GM19099 (cell line): ENCODE results near the gene GRIA1.

Experiments used
- POLR2A ChIP-seq: IDR thresholded peaks from 3 replicates; pipeline ENCODE4 v1.6.1; 2011; ENCODE audit warnings: low read depth; ENCODE audit not compliant: insufficient read length; ENCODE audit errors: extremely low read depth

Gene GRIA1

GRCh38 chr5:153774686-153775085 lies 284.2 kb downstream of the GRIA1 start:
- TF ChIP-seq POLR2A, result no peak

DNA sequence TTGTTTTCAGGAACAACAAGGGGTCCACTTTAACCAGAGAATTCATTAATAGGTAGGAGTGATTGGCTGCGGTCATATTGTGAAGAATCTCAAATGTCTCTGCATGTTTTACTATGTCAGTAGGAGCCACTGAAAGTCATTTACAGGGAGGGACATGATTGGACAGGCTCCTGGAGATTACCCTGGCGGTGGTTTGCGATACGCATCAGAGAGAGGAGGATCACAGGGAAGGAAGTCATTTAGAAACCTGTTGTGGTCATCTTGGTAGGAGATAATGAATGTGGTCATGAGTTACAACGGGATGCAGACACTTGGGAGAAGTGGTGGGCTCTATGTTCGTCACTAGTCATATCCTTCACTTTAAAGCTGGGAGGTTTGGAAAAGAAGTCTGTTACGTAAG lies 285.5 kb downstream of the GRIA1 start:
- no peak for TF ChIP-seq POLR2A

- TF ChIP-seq POLR2A, result no peak
These were observed 287.5 kb downstream of the GRIA1 start for GRCh38 chr5:153777681-153778581.

DNA sequence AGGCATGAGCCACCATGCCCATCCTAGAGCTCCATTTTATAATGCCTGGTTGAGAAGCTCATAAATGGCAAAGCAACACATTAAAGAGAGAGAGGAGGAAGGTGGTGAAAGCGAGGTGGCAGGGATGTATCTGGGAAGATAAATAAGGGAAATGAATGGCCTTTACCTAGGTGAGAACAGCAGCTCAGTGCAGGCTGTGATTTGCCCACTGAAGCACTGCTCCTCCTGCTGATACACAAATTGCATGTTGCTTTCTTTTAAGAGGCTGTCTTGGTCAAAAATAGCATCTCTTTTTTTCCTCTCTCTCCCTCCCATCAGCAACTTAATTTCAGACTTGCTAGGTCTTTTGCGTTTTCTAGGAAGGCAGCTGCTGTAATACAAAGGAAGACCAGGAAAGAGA lies 289.4 kb downstream of the GRIA1 start:
- TF ChIP-seq POLR2A, result no peak

GRCh38 chr5:153780876-153781705 lies 290.6 kb downstream of the GRIA1 start:
- TF ChIP-seq POLR2A, result no peak

DNA sequence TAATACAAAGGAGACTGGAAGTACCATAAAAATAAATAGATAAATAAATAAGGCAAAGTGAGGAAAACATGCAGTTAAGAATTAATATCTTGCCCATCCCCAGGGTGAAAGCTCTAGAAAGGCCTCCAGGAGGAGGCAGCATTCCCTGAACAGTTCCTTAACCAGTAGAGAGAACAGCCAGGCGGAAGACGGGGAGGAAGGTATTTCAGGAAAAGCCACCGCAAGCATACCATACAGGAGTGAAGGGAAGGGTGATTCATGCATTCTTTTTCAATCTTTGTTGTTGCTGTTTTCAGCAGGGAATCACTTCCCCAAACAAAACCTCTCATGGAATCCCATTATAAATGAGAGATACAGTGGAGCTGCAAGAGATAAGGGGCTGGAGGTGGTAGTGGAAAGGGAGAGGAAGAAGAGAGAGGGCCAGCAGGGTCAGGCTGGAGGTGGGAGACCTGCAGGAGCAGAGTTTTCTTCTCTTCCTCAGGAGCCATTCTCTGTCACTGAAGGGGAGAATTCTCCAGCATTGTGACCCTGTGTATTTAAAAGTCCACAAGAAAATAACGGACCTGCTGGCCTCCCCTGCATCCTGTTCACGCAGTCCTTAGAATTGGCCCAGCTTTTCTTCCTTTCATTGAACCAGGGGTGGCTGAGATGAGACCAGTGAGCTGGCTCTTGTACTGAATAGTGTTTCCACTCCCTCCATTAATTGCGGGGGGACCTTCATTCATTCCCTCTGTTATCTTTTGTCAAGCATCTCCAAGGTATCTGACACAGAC lies 292.3 kb downstream of the GRIA1 start:
- TF ChIP-seq POLR2A, result no peak

DNA sequence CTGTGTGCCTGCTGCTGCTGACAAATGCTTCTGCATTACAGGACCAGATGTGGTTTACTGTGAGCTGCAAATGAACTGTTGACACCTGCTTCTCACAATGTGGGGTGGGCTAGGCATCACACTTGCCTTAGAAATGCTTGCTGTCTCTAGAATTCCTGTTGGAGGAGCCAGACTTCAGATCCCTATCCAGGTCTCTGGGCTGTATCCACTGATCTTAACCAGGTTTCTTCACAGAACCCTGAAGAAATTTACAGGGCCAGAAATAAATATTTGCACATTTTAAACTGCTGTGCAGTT lies 292.8 kb downstream of the GRIA1 start:
- TF ChIP-seq POLR2A, result no peak

- TF ChIP-seq POLR2A, result no peak
These were observed 293.8 kb downstream of the GRIA1 start for GRCh38 chr5:153784277-153784676.

DNA sequence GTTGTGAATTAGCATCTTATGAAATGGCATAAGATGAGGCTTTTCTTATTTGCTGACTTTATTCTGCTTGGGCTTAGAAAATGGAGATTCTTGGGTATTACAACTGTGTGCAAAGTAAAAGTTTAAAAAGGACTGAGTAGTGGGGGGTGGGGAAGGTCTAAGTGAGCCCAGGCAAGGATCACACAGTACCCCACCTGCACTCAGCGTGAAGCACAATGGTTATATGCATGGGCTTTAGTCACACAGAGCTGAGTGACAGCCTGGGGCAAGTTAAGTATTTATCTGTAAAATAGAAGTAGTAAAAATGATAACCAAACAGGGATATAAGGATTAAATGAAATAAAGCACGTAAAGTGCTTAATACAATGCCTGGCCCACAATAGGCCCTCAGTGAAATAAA lies 300.9 kb downstream of the GRIA1 start:
- TF ChIP-seq POLR2A, result no peak

DNA sequence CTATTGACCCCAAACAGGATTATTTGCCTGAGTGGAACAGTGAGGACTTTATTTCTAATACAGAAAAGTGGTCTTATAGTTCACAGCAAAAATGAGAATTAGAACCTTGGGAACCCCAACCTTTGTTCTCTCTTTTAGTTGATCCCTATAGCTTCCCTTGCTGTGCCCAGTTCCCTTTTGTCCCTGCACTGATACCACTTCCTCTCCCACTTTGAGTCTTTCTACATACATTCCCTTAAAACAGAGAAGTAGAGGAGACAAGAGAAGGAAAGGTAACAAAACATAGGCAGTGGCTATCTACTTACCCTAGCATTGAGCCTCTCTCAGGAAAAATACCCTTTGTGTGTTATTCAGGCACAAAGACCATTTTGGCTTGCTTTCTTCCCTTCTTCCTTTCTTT lies 301.8 kb downstream of the GRIA1 start:
- no peak for TF ChIP-seq POLR2A

- no peak for TF ChIP-seq POLR2A
These were observed 303.2 kb downstream of the GRIA1 start for GRCh38 chr5:153793699-153794098.

DNA sequence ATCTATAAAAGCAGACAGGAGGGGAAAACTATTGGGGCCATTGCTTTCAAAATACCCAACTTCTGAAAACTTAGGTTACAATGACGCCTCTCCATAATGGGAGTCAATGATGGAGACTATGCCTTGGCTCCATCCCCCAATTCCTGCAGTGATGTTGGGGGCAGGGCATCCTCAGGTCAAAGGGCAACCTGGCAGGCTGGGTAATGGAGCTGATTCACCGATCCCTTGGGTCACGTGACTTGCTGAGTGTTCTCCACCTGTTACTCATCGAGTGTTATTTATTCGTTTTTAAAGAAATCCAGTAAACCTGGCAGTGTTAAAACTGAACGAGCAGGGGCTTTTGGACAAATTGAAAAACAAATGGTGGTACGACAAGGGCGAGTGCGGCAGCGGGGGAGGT lies 303.9 kb downstream of the GRIA1 start:
- no peak for TF ChIP-seq POLR2A

DNA sequence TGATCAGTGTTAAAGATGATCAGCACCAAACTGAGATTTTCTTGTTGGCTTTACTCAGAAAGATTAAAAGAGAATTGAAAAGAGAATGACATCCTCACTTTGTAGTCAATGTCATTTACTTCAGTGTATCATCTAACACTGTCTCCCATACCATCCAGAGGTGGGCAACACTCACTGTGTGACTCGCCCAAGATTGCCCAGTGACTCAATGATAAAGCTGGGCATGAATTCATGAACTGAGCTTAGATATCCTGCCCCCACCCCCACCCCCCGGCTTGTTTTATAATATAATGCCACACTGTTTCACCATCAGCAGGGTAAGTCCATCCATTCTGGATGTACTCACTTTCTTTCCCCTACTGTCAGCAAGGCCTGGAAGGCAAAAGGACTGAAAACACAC lies 306.1 kb downstream of the GRIA1 start:
- TF ChIP-seq POLR2A, result no peak

DNA sequence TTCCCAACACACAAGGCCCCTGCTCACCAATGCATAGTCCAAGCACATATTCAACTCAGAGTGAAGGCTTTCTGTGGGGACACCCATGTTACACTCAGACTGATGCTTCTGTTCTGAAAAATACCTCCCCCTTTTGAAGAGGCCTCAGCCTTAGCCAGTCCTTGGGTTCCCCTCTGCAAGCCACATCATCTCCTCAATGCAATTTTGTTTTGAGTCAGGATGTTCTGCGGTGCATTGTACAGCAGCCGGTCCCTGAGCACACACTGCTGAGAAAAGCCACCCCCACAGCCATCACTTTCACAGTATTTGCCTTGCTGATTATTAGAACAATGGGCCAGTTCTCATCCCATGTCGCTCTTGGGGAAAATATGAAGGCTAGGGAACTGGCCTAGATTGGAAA lies 307.0 kb downstream of the GRIA1 start:
- no peak for TF ChIP-seq POLR2A

- no peak for TF ChIP-seq POLR2A
These were observed 308.4 kb downstream of the GRIA1 start for GRCh38 chr5:153798830-153799229.
